ENCODE results near the gene EIF6. TPM values are rescaled to one million over a fixed set of nuclear protein-coding genes. Genes with fewer than 3 reads are reported as not detected.
A peak's percentile ranks its signal among the peaks of the same experiment; 100 is the strongest.

Gene EIF6
- total and polyA plus RNA-seq, 12 donors = 56.7 to 263 (median 114) TPM

DNA sequence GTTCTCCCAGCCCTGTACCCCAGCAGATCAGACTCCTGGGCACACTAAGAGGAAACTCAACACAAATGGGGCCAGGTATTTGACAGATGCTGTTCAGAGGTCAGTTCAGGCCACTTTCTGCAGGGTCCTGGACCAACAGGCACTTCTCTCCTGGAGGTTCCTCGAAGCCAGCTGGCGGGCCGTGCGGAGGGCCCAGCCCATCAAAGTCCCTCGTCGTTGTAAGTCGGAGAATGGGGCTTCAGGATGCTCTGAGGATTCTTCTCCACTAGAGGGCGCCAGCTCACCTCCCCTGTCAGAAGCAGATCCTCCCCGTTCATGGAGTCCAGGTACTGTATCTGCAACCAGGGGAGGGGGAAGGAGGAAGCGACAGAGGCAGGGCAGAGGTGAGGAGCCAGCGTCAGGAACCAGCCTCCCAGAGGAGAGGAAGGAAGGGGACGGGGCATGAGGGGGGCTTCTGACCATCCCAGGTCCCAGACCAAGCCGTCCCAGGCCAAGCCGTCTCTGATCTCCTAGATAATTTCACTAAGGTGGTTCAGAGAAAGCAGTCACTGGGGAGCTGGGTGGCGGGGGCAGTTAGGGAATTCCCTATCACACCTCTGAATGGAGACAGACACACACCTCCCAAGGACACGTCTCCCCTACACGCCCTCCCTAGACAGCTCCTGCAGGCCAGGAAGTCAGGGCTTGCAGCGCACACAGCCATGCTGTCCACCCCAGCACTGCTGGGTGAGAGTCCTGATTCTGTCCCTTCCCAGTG, 19.3 kb upstream of the EIF6 start:
- Histone ChIP-seq H3K9me3 (replicated peaks in 1 of 3) (no peaks in the 10 kb centered on the region), H3K4me1 (replicated peaks in 1 of 2) (peaks cover 10 to 20% of the 10 kb centered on the region in 2 donors), H3K27ac (peak overlapping the region in 1 of 5 donors; percentile 59), H3K36me3 (replicated peaks in 1 of 2) (no peaks in the 10 kb centered on the region), H3K4me3 (no peak overlapping the region), H3K27me3 (no peaks in the 10 kb centered on the region)
- intact Hi-C loops (cut with DNase I) = loop anchor here (5.0 kb wide), 2 partner anchors 133 to 138 kb away; partner anchors contain the start of gene GDF5 (in 1 of the 2)
- TF ChIP-seq CTCF (IDR thresholded peaks at IDR 0.05) (peak; percentile 88 to 94 (median 91)), POLR2A (IDR thresholded peaks at IDR 0.05) (no peak)
- WGBS, 4 donors = 19 to 69% (median 30%) methylated on average over 7 to 18 of the region's 18 CpGs
- DNase-seq = peak; percentile 81 to 95 (median 87)

DNA sequence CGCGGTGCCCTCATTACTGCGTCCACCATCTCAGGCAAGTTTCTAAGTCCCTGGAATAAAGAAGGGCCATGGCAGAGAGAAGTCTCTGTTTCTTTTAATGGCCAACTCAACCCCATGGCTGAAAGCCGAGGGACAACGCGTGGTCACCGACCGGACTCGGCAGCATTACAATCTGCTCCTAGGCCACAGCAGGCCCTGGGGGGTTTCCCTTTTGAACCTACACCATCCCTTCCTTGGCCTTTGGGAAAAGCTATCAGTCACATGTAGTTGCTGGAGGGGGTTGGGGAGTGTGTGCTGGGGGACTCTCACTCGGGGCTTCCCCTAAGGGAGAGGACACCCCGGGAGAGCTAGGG, 18.8 kb upstream of the EIF6 start:
- Histone ChIP-seq H3K9me3 (replicated peaks in 1 of 3) (no peaks in the 10 kb centered on the region), H3K27ac (no peak overlapping the region), H3K4me1 (replicated peaks in 1 of 2) (peaks cover 10 to 20% of the 10 kb centered on the region in 2 donors), H3K27me3 (no peaks in the 10 kb centered on the region), H3K36me3 (replicated peaks in 1 of 2) (no peaks in the 10 kb centered on the region), H3K4me3 (no peak overlapping the region)
- intact Hi-C loops (cut with DNase I) = loop anchor here (5.0 kb wide), 2 partner anchors 134 to 139 kb away; partner anchors contain the start of gene GDF5 (in 1 of the 2)
- 66 to 75% (median 70%) methylated on average over 8 to 11 of the region's 11 CpGs for WGBS, 4 donors
- no peak for DNase-seq
- TF ChIP-seq CTCF (IDR thresholded peaks at IDR 0.05) = no peak
- TF ChIP-seq POLR2A (IDR thresholded peaks at IDR 0.05) = no peak

- Histone ChIP-seq H3K36me3 (replicated peaks in 1 of 2) (no peaks in the 10 kb centered on the region), H3K4me1 (replicated peaks in 1 of 2) (peaks cover 10 to 20% of the 10 kb centered on the region in 2 donors), H3K4me3 (no peak overlapping the region), H3K27me3 (no peaks in the 10 kb centered on the region), H3K9me3 (replicated peaks in 1 of 3) (no peaks in the 10 kb centered on the region), H3K27ac (no peak overlapping the region)
- intact Hi-C loops (cut with DNase I) = loop anchor here (5.0 kb wide), 2 partner anchors 135 to 140 kb away; partner anchors contain the start of gene GDF5 (in 1 of the 2)
- WGBS, 4 donors = 80 to 88% (median 84%) methylated on average over 6 of the region's 6 CpGs
- no peak for DNase-seq
- no peak for TF ChIP-seq POLR2A (IDR thresholded peaks at IDR 0.05)
- TF ChIP-seq CTCF (IDR thresholded peaks at IDR 0.05) = no peak
Measured at GRCh38 chr20:35302421-35303335, 18.1 kb upstream of the EIF6 start.

DNA sequence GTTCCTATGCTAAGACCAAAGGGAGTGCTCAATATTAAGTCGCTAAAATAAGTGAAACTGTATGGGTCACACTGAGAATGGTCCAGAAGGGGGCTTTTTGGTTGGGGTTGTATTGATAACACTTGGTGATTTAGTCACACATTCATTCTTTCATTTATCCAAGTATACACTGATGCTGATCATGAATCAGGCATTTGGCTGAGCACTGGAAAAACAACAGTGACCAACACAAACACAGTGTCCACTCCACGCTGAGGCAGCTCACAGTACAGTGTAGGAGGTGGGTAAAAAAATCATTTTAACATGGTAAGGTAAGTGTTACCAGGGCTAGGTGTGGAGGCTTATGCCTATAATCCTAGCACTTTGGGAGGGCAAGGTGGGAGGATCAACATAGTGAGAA, 16.9 kb upstream of the EIF6 start:
- DNase-seq = no peak

More for the DNA sequence above, 16.9 kb upstream of the EIF6 start:
- H3K27ac ChIP-seq = no peak overlapping the region
- no peaks in the 10 kb centered on the region for H3K36me3 ChIP-seq (replicated peaks in 1 of 2)
- intact Hi-C loops (cut with DNase I) = loop anchor here (5.0 kb wide), 2 partner anchors 136 to 141 kb away; partner anchors contain the start of gene GDF5 (in 1 of the 2)
- no peak overlapping the region for H3K4me3 ChIP-seq
- TF ChIP-seq POLR2A (IDR thresholded peaks at IDR 0.05) = no peak
- no peaks in the 10 kb centered on the region for H3K27me3 ChIP-seq
- H3K4me1 ChIP-seq (replicated peaks in 1 of 2) = peaks cover 5 to 11% of the 10 kb centered on the region in 2 donors
- H3K9me3 ChIP-seq (replicated peaks in 1 of 3) = no peaks in the 10 kb centered on the region
- WGBS, 4 donors = 88 to 95% (median 93%) methylated on average over 2 of the region's 2 CpGs

Data from adrenal gland (tissue), 12 donors.